NB4 (cell line): ENCODE data around the gene NDUFB2.
"Not testable (repeated sequence)": the region's sequence is repeated elsewhere in the genome, so short reads cannot be mapped to it uniquely, and the experiment has no call there.

Experiments used
- DNase-seq: peaks from one replicate; pipeline ENCODE4 v3.0.0; 2010; ENCODE audit warnings: low read depth
- H3K4me3 ChIP-seq: one replicate; pipeline ENCODE4 v1.5.1; 2011; ENCODE audit warnings: mild to moderate bottlenecking, low read depth, low read length, moderate library complexity
- MYC ChIP-seq: IDR thresholded peaks from 2 replicates; pipeline ENCODE4 v1.6.1; 2011; ENCODE audit warnings: low read depth, low read length
- POLR2A ChIP-seq: IDR thresholded peaks from 2 replicates; pipeline ENCODE4 v1.6.1; 2011; ENCODE audit warnings: mild to moderate bottlenecking; ENCODE audit not compliant: insufficient read length; ENCODE audit errors: extremely low read depth
- TF ChIP-seq, protein P1 (sequence below): IDR thresholded peaks from 2 replicates; pipeline ENCODE4 v1.6.1; 2011; ENCODE audit warnings: low read depth, low read length
- TF ChIP-seq, protein P2 (sequence below): IDR thresholded peaks from one replicate; pipeline ENCODE4 v1.5.1; 2012; ENCODE audit warnings: low read depth, low read length

NDUFB2 gene

GRCh38 chr7:140674356-140674800 lies 22.1 kb upstream of the NDUFB2 start:
- no peak overlapping the region for H3K4me3 ChIP-seq
- peak; percentile 37 for DNase-seq
- no peak for TF ChIP-seq POLR2A
- TF ChIP-seq, protein P1, sequence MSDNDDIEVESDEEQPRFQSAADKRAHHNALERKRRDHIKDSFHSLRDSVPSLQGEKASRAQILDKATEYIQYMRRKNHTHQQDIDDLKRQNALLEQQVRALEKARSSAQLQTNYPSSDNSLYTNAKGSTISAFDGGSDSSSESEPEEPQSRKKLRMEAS: no peak
- no peak for TF ChIP-seq MYC
- TF ChIP-seq, protein P2, sequence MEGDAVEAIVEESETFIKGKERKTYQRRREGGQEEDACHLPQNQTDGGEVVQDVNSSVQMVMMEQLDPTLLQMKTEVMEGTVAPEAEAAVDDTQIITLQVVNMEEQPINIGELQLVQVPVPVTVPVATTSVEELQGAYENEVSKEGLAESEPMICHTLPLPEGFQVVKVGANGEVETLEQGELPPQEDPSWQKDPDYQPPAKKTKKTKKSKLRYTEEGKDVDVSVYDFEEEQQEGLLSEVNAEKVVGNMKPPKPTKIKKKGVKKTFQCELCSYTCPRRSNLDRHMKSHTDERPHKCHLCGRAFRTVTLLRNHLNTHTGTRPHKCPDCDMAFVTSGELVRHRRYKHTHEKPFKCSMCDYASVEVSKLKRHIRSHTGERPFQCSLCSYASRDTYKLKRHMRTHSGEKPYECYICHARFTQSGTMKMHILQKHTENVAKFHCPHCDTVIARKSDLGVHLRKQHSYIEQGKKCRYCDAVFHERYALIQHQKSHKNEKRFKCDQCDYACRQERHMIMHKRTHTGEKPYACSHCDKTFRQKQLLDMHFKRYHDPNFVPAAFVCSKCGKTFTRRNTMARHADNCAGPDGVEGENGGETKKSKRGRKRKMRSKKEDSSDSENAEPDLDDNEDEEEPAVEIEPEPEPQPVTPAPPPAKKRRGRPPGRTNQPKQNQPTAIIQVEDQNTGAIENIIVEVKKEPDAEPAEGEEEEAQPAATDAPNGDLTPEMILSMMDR: no peak

- no peak overlapping the region for H3K4me3 ChIP-seq
- TF ChIP-seq, protein P2: peak; percentile 71
- TF ChIP-seq POLR2A (no peak), MYC (peak; percentile 16; the same call in 1 of the 2 replicates)
- TF ChIP-seq, protein P1: 0 out of 2 replicates have a peak, but pooled peaks have one; percentile 49
- DNase-seq: peak; percentile 81
These were observed 21.4 kb upstream of the NDUFB2 start for GRCh38 chr7:140674899-140675701.

GRCh38 chr7:140675726-140676125 lies 20.8 kb upstream of the NDUFB2 start:
- no peak for TF ChIP-seq POLR2A
- TF ChIP-seq, protein P1: no peak
- TF ChIP-seq MYC: no peak
- TF ChIP-seq, protein P2: no peak
- no peak overlapping the region for H3K4me3 ChIP-seq
- DNase-seq: no peak

GRCh38 chr7:140676306-140676705 lies 20.2 kb upstream of the NDUFB2 start:
- peak; percentile 54 for DNase-seq
- H3K4me3 ChIP-seq: no peak overlapping the region
- TF ChIP-seq POLR2A: no peak
- TF ChIP-seq, protein P2: no peak
- TF ChIP-seq, protein P1: no peak
- TF ChIP-seq MYC: no peak

DNA sequence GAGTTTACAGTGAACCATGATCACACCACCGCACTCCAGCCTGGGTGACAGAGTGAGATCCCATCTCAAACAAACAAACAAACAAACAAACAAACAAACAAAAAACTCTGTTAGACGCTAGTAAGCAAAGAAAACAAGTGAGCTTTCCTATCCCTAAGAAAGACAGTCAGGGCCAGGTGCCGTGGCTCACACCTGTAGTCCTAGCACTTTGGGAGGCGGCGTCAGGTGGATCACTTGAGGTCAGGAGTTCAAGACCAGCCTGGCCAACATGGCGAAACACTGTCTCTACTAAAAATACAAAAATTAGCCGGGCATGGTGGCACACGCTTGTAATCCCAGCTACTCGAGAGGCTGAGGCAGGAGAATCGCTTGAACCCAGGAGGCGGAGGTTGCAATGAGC lies 19.6 kb upstream of the NDUFB2 start:
- not testable (repeated sequence) for H3K4me3 ChIP-seq, DNase-seq

DNA sequence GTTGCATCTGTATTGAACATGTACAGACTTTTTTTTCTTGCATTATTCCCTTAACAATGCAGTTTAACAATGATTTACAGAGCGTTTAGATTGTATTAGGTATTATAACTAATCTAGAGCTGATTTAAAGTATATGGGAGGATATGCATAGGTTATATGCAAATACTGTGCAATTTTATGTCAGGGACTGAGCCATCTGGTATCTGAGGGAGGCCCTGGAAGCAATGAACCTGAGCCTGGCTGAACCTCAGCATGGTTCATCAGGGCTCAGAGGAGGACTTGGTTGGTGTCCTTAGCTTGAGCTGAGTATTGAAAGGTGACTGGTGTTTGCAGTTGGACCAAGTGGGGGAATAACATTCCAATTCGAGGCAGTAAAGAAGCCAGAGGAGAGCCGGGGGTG lies 19.0 kb upstream of the NDUFB2 start:
- no peak for DNase-seq
- TF ChIP-seq POLR2A (no peak), MYC (no peak)
- TF ChIP-seq, protein P2: no peak
- TF ChIP-seq, protein P1: no peak
- H3K4me3 ChIP-seq: no peak overlapping the region
